GM13976 (cell line): ENCODE measurements around the gene ZNF254.
"Not testable (repeated sequence)": the region's sequence is repeated elsewhere in the genome, so short reads cannot be mapped to it uniquely, and the experiment has no call there.

Experiments
- DNase-seq: peaks from one replicate; pipeline ENCODE4 v3.0.0; 2012; ENCODE audit warnings: low spot score
- CTCF ChIP-seq: IDR thresholded peaks from 2 replicates; pipeline ENCODE4 v1.5.1; 2012; ENCODE audit warnings: borderline replicate concordance, mild to moderate bottlenecking; ENCODE audit not compliant: insufficient read depth; ENCODE audit errors: extremely low read depth, missing control alignments, control extremely low read depth
- in situ Hi-C: fragments of 300-500 bp; cut with MboI; formaldehyde crosslinking; loops from one replicate; pipeline ENCODE4 v1.12.0; 2022; ENCODE audit warnings: low sequenced_read_pairs, mixed read lengths, inconsistent platforms; ENCODE audit not compliant: unreplicated experiment

Gene ZNF254

GRCh38 chr19:24069905-24070657 lies 16.9 kb upstream of the ZNF254 start:
- no peak for DNase-seq
- TF ChIP-seq CTCF, result no peak
- in situ Hi-C loops, result no loop called here

GRCh38 chr19:24071078-24071477 lies 15.9 kb upstream of the ZNF254 start:
- no peak for DNase-seq
- no peak for TF ChIP-seq CTCF
- in situ Hi-C loops, result no loop called here

GRCh38 chr19:24072720-24073119 lies 14.3 kb upstream of the ZNF254 start:
- in situ Hi-C loops, result no loop called here
- no peak for DNase-seq
- TF ChIP-seq CTCF, result no peak

- no peak for DNase-seq
- in situ Hi-C loops, result no loop called here
- TF ChIP-seq CTCF, result no peak
Observed at GRCh38 chr19:24073807-24074206, 13.2 kb upstream of the ZNF254 start.

- no peak for TF ChIP-seq CTCF
- in situ Hi-C loops, result no loop called here
- DNase-seq, result no peak
Observed at GRCh38 chr19:24074720-24075454, 12.1 kb upstream of the ZNF254 start.

- in situ Hi-C loops, DNase-seq: not testable (repeated sequence)
Observed at GRCh38 chr19:24075530-24075929, 11.5 kb upstream of the ZNF254 start.

GRCh38 chr19:24078680-24079079 lies 8.3 kb upstream of the ZNF254 start:
- DNase-seq, result no peak
- in situ Hi-C loops, result no loop called here
- no peak for TF ChIP-seq CTCF
